Measurements from ENCODE around the gene RASSF4. TPM values are rescaled to one million over a fixed set of nuclear protein-coding genes. Genes with fewer than 3 reads are reported as not detected.
A peak's percentile ranks its signal among the peaks of the same experiment; 100 is the strongest.

The RASSF4 gene
- total and polyA plus RNA-seq, 3 experiments from 2014 or later = 0.85 to 2.8 (median 2.8) TPM

DNA sequence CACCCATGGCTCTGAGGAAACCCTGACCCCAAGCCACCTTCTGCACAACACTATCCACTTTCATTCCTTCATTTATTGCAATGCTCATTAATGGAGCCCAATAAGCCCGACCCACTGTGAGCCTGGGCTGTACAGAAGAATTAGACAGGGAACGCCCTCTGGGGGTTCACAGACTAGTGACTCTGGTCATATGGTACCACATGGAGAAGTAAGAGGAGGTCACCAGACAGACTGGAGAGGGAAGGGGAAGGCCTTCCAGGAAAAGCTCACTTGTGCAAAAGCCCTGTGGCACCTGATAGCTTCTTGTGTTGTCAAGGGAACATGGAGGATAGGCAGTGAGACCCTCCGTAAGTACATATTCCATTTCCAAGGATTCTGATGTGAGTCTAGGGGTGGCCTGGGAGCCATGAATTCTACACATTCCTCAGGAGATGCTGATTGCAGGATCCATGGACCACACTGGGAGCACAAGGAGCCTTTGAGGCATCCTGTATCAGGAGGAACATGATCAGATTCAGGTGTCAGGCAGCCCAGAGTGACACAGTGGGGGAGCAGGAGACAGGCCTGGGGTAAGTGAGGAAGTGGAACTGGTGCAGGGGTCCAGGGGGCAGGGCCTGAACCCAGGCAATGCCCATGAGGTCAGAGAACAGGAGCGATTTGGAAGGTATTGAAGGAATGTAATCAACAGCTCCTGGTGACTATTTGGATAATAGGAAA lies 28.5 kb upstream of the RASSF4 start:
- no peak for DNase-seq
- Histone ChIP-seq H3K4me1 (ENCODE audit: insufficient read depth, low read length) (no peaks in the 10 kb centered on the region), H3K9me3 (ENCODE audit: low read length) (no peaks in the 10 kb centered on the region), H3K4me3 (ENCODE audit: low read length) (no peak overlapping the region), H3K27ac (ENCODE audit: low read depth, low read length) (no peak overlapping the region), H3K27me3 (ENCODE audit: insufficient read depth, low read length, poor library complexity, severe bottlenecking) (no peaks in the 10 kb centered on the region), H3K36me3 (ENCODE audit: insufficient read depth, low read length) (no peaks in the 10 kb centered on the region)
- H3K9me3 Mint-ChIP-seq = no peaks in the 10 kb centered on the region
- no peak overlapping the region for H3K27ac Mint-ChIP-seq
- H3K4me3 Mint-ChIP-seq = no peak overlapping the region
- ChIA-PET CTCF (interaction anchor here (3.4 kb wide), 1 partner anchor 31 kb away, joined by 30 read pairs; the partner anchor contains the start of gene RASSF4), POLR2A (no interaction called here)
- peaks cover 0 to 3% of the 10 kb centered on the region in 2 donors for H3K27me3 Mint-ChIP-seq
- no peaks in the 10 kb centered on the region for H3K36me3 Mint-ChIP-seq
- peaks cover 0 to 4% (median 0%) of the 10 kb centered on the region in 3 donors for H3K4me1 Mint-ChIP-seq

DNA sequence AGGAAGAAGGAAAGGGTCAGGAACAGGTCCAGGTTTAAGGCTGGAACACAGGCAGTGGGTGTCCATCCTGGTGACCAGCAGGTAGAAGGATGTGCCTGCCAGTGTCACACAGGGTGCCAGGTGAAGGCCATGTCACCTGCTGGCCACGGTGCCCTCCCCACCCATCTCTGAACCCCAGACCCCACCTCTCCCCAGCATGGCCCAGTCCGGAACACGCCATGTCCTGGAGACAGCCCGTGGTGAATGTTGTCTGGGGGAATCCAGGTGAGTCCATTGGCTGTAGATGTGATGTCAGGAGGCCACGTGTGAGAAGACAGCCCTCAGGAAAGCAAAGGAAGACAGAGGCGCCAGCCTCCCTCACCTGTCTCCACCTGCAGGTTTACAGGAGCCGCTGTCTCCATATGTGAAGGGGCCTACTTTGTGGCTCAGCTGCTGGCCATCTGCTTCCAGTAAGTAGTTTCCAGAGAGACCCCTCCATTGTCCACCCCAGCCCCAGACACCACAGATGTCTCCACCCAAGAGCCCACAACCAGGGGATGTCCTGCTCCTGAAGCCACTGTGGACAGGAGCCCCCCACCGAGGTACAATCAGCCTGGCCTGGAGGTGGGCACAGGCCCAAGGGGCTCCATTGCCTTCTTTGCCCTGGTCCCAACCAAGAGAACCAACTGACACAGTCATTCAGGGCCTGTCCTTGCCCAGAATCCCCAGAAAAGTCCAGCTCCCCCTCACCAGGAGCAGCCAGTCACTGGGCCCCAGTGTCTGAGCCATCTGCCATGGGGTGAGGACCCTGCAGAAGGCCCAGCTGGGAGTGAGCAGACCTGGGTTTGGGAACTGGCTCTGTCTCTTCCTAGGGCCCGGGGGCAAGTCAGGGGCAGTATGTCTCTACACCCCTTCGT lies 27.7 kb upstream of the RASSF4 start:
- DNase-seq = no peak
- no peaks in the 10 kb centered on the region for H3K9me3 ChIP-seq (ENCODE audit: low read length)
- Mint-ChIP-seq H3K4me3 (no peak overlapping the region), H3K36me3 (no peaks in the 10 kb centered on the region), H3K9me3 (no peaks in the 10 kb centered on the region), H3K27ac (no peak overlapping the region), H3K4me1 (peaks cover 0 to 4% (median 0%) of the 10 kb centered on the region in 3 donors), H3K27me3 (peaks cover 0 to 3% of the 10 kb centered on the region in 2 donors)
- ChIA-PET CTCF (interaction anchor here (0.9 to 3.4 kb wide), 15 partner anchors 10 to 67 kb away, joined by 3 to 36 read pairs (median 6); partner anchors contain the start of genes DEPP1, RASSF4 and TMEM72), POLR2A (no interaction called here)
- no peak overlapping the region for H3K4me3 ChIP-seq (ENCODE audit: low read length)
- H3K27me3 ChIP-seq (ENCODE audit: insufficient read depth, low read length, poor library complexity, severe bottlenecking) = no peaks in the 10 kb centered on the region
- H3K4me1 ChIP-seq (ENCODE audit: insufficient read depth, low read length) = no peaks in the 10 kb centered on the region
- no peak overlapping the region for H3K27ac ChIP-seq (ENCODE audit: low read depth, low read length)
- H3K36me3 ChIP-seq (ENCODE audit: insufficient read depth, low read length) = no peaks in the 10 kb centered on the region

DNA sequence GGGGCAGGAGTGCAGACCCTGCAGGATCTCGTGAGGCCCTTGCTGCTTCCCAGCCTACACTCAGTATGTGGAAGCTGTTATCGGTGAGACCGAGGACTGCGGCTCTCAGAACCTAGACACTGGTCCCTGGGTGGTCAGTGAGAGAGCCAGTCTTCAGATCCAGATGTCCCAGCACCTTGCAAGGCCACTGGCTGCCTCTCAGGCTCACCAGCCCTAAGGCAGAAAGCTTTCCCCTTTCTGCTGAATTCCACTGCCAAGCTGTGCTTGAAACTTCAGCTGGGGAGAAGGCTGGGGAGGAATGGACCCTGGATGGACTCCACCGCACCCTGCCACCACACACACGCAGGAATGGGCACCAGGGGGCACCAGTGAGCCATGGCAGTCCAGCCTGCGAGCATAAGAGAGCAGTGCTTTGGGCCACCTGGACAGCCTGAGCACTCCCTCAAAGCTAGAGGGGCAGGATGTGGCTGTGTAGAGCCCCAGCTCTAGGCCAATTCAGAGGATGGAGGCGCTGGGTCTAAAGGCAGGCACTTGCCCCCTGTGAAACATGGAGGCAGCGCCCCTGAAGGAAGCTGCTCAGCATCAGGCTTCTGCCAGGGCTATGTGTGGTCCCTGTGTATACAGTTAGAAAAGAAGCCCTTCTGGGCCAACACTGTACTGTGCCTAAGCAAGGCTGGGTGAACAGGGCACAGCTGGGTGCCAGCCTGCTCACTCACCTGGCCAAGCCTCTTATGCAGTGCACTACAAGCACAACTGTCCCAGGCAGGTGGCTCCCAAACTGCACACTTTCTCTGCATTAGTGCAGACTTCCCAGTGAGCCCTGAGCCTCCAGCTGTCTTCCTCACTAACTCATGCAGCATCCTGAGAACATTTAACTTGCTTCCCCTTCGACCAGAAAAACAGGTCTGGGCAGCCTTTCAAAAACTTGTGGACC lies 26.8 kb upstream of the RASSF4 start:
- H3K9me3 Mint-ChIP-seq = no peaks in the 10 kb centered on the region
- H3K4me3 Mint-ChIP-seq = no peak overlapping the region
- Histone ChIP-seq H3K27ac (ENCODE audit: low read depth, low read length) (no peak overlapping the region), H3K4me3 (ENCODE audit: low read length) (no peak overlapping the region), H3K36me3 (ENCODE audit: insufficient read depth, low read length) (no peaks in the 10 kb centered on the region), H3K9me3 (ENCODE audit: low read length) (no peaks in the 10 kb centered on the region), H3K4me1 (ENCODE audit: insufficient read depth, low read length) (no peaks in the 10 kb centered on the region), H3K27me3 (ENCODE audit: insufficient read depth, low read length, poor library complexity, severe bottlenecking) (no peaks in the 10 kb centered on the region)
- H3K4me1 Mint-ChIP-seq = peaks cover 0 to 4% (median 0%) of the 10 kb centered on the region in 3 donors
- CTCF ChIA-PET = interaction anchor here (0.6 to 3.4 kb wide), 18 partner anchors 11 to 72 kb away, joined by 3 to 36 read pairs (median 6); partner anchors contain the start of genes DEPP1, RASSF4 and TMEM72
- peak overlapping the region in 1 of 8 donors; percentile 25 for H3K27ac Mint-ChIP-seq
- no peaks in the 10 kb centered on the region for H3K36me3 Mint-ChIP-seq
- peaks cover 3 to 4% of the 10 kb centered on the region in 2 donors for H3K27me3 Mint-ChIP-seq
- POLR2A ChIA-PET = no interaction called here
- DNase-seq = peak; percentile 69 to 86 (median 76)

DNA sequence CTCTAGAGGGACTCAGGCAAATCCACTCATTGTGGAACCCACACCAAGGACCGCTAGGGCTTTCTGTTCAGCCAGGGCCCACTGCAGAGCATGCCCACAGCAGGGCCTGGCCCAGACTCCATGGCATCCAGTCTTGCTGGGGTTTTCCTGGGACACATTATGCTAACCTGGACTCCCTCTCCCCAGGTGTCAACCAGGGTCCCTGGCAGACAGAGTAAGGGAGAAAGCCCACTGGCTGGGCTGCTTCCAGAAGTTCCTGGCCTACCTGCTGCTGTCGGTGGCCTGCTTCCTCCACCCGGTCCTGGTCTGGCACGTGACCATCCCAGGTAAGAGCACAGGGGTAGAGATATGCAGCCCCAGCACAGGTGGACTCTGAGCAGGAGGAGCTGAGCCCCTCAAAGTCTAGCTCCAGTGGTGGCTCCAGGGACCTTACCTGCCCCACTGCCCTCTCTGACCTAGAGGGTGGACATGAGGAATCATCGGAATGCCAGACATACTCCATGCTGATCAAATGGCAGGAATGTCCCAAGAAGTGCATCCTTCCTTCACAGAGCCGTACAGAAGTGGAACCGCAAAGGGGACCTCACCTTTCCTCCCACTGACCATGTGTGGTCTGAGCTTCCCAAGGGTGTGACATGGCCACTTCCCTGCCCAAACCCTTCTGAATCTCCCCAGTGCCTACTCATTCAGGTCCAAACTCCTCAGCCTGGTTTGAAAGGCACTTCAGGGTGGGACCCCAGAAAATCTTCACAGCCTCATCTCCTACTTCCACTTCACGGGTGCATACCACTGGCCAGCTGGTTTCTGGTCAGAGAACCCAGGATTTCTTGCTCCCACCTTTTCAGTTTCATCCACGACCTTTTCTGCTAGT lies 25.9 kb upstream of the RASSF4 start:
- Mint-ChIP-seq H3K36me3 (no peaks in the 10 kb centered on the region), H3K27me3 (peaks cover 3 to 7% of the 10 kb centered on the region in 2 donors), H3K27ac (peak overlapping the region in 2 of 8 donors; percentile 20 to 25), H3K4me3 (no peak overlapping the region), H3K9me3 (peaks cover 0 to 2% (median 0%) of the 10 kb centered on the region in 5 donors), H3K4me1 (peaks cover 0 to 4% (median 0%) of the 10 kb centered on the region in 3 donors)
- H3K9me3 ChIP-seq (ENCODE audit: low read length) = no peaks in the 10 kb centered on the region
- no peaks in the 10 kb centered on the region for H3K27me3 ChIP-seq (ENCODE audit: insufficient read depth, low read length, poor library complexity, severe bottlenecking)
- POLR2A ChIA-PET = no interaction called here
- no peak overlapping the region for H3K4me3 ChIP-seq (ENCODE audit: low read length)
- no peaks in the 10 kb centered on the region for H3K36me3 ChIP-seq (ENCODE audit: insufficient read depth, low read length)
- DNase-seq = no peak
- H3K27ac ChIP-seq (ENCODE audit: low read depth, low read length) = no peak overlapping the region
- CTCF ChIA-PET = interaction anchor here (0.6 to 3.4 kb wide), 16 partner anchors 10 to 71 kb away, joined by 3 to 36 read pairs (median 7); partner anchors contain the start of genes DEPP1, RASSF4 and TMEM72
- no peaks in the 10 kb centered on the region for H3K4me1 ChIP-seq (ENCODE audit: insufficient read depth, low read length)

DNA sequence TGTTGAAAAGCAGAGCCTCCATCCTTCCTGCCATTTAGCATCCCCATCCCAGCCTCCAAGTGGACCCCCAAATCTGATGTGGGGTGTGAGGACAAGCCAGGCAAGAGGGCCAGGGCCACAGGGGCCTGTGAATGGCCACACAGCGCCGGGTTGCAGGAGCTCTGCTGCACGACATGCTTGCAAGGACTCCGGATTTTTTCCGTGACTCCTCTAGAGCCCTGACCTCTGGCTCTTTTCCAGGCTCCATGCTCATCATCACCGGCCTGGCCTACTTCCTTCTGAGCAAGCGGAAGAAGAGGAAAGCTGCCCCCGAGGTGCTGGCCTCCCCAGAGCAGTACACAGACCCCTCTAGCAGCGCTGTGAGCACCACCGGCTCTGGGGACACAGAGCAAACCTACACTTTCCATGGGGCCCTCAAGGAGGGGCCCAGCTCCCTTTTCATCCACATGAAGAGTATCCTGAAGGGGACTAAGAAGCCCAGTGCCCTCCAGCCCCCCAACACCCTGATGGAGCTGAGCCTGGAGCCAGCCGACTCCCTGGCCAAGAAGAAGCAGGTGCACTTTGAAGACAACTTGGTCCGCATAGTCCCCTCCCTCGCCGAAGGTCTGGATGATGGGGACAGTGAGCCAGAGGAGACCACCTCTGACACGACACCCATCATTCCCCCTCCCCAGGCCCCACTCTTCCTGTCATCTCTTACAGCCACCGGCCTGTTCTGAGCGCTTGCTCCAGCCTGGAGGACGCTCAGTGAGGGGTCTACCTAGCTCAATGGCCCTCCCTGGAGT lies 25.0 kb upstream of the RASSF4 start:
- ChIA-PET CTCF (interaction anchor here (0.8 to 3.4 kb wide), 2 partner anchors 27 to 39 kb away, joined by 3 to 30 read pairs; partner anchors contain the start of gene RASSF4), POLR2A (no interaction called here)
- peaks cover 0 to 13% of the 10 kb centered on the region in 2 donors for H3K27me3 Mint-ChIP-seq
- no peak overlapping the region for H3K4me3 Mint-ChIP-seq
- H3K27me3 ChIP-seq (ENCODE audit: insufficient read depth, low read length, poor library complexity, severe bottlenecking) = no peaks in the 10 kb centered on the region
- peaks cover 0 to 5% (median 0%) of the 10 kb centered on the region in 5 donors for H3K9me3 Mint-ChIP-seq
- no peaks in the 10 kb centered on the region for H3K9me3 ChIP-seq (ENCODE audit: low read length)
- H3K36me3 ChIP-seq (ENCODE audit: insufficient read depth, low read length) = no peaks in the 10 kb centered on the region
- no peaks in the 10 kb centered on the region for H3K4me1 ChIP-seq (ENCODE audit: insufficient read depth, low read length)
- H3K27ac Mint-ChIP-seq = peak overlapping the region in 1 of 8 donors; percentile 78
- H3K4me1 Mint-ChIP-seq = peaks cover 0 to 4% (median 0%) of the 10 kb centered on the region in 3 donors
- peak in 1 of 5 donors; percentile 27 for DNase-seq
- no peaks in the 10 kb centered on the region for H3K36me3 Mint-ChIP-seq
- no peak overlapping the region for H3K4me3 ChIP-seq (ENCODE audit: low read length)
- no peak overlapping the region for H3K27ac ChIP-seq (ENCODE audit: low read depth, low read length)

DNA sequence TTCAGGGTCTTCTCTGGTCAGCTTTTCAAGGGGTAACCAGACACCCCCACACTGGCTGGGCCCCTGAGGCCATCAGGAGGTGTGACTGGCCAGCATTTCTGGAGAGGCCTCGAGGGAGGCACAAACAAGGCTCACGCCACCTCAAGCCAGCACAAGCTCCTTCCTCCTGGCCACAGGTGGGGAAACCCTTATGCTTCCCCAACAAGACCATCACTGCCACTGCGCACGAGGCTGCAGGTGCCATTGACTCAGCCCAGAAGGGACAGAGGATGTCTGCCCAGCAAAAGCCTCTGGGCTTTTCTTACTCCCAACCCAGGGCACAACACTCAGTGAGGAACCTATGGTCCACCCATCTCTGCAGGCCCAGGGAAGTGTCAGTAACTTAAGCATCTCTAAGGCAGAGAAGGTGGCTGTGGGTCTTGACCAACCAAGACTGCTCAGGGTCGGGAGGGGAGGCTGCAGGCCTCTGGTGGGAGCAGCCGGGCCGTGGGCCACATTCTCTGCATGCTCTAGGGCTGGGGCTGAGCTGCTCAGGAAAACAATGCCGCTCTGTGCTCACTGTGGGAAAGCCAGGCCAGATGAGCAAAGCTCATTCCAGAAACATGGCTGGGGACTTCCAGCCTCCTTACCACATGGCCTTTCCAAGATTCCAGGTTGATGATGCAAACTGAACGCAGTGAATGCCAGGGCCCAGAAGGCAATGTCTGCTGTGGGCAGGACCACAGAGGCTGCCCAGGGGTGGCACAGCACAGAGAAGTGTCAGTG lies 24.2 kb upstream of the RASSF4 start:
- H3K36me3 Mint-ChIP-seq = no peaks in the 10 kb centered on the region
- Histone ChIP-seq H3K4me3 (ENCODE audit: low read length) (no peak overlapping the region), H3K4me1 (ENCODE audit: insufficient read depth, low read length) (no peaks in the 10 kb centered on the region), H3K27ac (ENCODE audit: low read depth, low read length) (no peak overlapping the region), H3K36me3 (ENCODE audit: insufficient read depth, low read length) (no peaks in the 10 kb centered on the region), H3K27me3 (ENCODE audit: insufficient read depth, low read length, poor library complexity, severe bottlenecking) (no peaks in the 10 kb centered on the region), H3K9me3 (ENCODE audit: low read length) (no peaks in the 10 kb centered on the region)
- H3K27ac Mint-ChIP-seq = peak overlapping the region in 2 of 8 donors; percentile 76 to 79
- peak in 1 of 5 donors; percentile 26 for DNase-seq
- H3K27me3 Mint-ChIP-seq = peaks cover 0 to 18% of the 10 kb centered on the region in 2 donors
- ChIA-PET POLR2A (no interaction called here), CTCF (interaction anchor here (2.0 kb wide), 1 partner anchor 38 kb away, joined by 7 read pairs; no protein-coding TSS in a partner anchor)
- H3K4me3 Mint-ChIP-seq = no peak overlapping the region
- H3K4me1 Mint-ChIP-seq = peaks cover 0 to 4% (median 0%) of the 10 kb centered on the region in 3 donors
- H3K9me3 Mint-ChIP-seq = peaks cover 0 to 5% (median 0%) of the 10 kb centered on the region in 5 donors

Data from CD8-positive, alpha-beta memory T cell (primary cell).